T-helper 22 cell (primary cell): ENCODE results near the gene ATM.

Experiments
- DNase-seq: peaks from one replicate; pipeline ENCODE4 v3.0.0-alpha.2; 2020; ENCODE audit warnings: low read depth

ATM gene, protein sequence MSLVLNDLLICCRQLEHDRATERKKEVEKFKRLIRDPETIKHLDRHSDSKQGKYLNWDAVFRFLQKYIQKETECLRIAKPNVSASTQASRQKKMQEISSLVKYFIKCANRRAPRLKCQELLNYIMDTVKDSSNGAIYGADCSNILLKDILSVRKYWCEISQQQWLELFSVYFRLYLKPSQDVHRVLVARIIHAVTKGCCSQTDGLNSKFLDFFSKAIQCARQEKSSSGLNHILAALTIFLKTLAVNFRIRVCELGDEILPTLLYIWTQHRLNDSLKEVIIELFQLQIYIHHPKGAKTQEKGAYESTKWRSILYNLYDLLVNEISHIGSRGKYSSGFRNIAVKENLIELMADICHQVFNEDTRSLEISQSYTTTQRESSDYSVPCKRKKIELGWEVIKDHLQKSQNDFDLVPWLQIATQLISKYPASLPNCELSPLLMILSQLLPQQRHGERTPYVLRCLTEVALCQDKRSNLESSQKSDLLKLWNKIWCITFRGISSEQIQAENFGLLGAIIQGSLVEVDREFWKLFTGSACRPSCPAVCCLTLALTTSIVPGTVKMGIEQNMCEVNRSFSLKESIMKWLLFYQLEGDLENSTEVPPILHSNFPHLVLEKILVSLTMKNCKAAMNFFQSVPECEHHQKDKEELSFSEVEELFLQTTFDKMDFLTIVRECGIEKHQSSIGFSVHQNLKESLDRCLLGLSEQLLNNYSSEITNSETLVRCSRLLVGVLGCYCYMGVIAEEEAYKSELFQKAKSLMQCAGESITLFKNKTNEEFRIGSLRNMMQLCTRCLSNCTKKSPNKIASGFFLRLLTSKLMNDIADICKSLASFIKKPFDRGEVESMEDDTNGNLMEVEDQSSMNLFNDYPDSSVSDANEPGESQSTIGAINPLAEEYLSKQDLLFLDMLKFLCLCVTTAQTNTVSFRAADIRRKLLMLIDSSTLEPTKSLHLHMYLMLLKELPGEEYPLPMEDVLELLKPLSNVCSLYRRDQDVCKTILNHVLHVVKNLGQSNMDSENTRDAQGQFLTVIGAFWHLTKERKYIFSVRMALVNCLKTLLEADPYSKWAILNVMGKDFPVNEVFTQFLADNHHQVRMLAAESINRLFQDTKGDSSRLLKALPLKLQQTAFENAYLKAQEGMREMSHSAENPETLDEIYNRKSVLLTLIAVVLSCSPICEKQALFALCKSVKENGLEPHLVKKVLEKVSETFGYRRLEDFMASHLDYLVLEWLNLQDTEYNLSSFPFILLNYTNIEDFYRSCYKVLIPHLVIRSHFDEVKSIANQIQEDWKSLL (N-terminal part only)

GRCh38 chr11:108222574-108223347, at the start of gene ATM, which contains the start of gene NPAT:
Gene ATM, plus strand, starts transcription at chr11:108223067. Its CDS starts 4,558 bp downstream, at chr11:108227625.
Gene NPAT, minus strand, starts transcription at chr11:108222638. Its CDS starts 102 bp downstream, at chr11:108222536.
- DNase-seq: peak; percentile 99

DNA sequence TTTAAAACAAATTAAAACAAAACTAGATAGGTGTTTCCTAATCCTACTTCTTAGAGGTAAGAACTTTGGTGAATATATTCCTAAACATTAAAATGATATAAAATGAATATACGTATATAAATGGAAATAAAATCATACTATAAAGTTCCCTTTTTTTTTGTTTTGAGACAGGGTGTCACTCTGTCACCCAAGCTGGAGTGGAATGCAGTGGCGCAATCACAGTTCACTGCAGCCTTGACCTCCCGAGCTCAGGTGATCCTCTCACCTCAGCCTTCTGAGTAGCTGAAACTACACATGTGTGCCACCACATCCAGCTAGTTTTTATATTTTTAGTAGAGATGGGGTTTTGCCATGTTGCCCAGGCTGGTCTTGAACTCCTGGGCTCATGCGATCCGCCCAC, 45.3 kb upstream of the ATM start:
- DNase-seq: no peak

DNA sequence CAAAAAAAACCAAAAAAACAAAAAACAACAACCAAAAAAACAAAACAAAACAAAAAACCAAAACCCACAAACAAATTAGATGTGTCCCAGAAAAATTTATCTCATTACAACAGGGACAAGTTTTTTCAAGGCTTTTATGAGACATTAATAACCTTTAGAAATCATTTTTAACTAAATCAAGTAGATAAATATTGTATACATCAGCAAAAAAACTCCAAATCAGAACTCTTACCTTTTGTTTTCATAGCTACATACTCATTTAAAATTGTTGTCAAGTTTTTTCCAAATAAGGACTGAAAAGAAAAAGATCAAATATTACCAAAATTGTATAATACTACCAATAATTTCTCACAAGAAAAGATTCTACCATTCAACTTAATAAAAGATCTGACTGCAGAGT, 29.1 kb upstream of the ATM start:
- no peak for DNase-seq

DNA sequence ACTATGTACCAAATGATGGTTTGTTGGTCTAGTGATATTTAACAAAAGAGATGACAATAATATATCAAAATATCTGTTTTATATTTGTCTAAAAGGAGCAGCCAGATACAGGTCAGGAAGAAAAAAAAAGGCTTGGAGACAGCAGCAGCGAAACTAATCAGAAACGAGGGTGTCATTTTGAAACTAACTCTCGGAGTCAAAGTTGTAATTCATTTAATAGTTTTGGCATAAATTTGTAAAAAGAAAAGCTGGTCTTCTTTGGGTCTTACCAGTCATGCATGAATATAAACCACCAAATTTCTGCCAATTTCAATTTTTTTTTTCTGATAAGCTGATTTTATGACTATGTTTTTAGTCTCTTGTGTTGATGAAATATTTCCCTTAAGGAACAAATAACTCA, 26.0 kb upstream of the ATM start:
- DNase-seq: no peak

- DNase-seq: no peak
Measured at GRCh38 chr11:108197351-108197750, 25.5 kb upstream of the ATM start.

DNA sequence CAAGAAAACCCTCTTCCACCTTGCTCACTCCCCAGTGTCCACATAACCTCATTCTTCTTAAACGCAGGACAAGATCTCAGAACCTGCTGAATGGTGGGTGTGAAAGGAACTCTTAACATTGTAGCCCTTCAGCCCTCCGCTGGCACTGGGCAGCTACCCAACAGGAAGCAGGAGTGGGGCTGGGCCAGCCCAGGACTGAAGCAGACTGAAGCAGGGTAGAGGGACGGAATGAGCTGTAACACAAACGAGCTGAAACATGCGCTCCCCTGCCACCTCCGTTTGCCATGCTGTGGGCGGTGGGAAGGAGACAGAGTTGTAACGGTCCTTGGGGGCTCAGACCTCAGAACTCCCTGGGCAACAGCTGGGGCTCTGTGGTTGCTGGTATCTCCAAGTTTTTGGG, 24.0 kb upstream of the ATM start:
- DNase-seq: no peak

DNA sequence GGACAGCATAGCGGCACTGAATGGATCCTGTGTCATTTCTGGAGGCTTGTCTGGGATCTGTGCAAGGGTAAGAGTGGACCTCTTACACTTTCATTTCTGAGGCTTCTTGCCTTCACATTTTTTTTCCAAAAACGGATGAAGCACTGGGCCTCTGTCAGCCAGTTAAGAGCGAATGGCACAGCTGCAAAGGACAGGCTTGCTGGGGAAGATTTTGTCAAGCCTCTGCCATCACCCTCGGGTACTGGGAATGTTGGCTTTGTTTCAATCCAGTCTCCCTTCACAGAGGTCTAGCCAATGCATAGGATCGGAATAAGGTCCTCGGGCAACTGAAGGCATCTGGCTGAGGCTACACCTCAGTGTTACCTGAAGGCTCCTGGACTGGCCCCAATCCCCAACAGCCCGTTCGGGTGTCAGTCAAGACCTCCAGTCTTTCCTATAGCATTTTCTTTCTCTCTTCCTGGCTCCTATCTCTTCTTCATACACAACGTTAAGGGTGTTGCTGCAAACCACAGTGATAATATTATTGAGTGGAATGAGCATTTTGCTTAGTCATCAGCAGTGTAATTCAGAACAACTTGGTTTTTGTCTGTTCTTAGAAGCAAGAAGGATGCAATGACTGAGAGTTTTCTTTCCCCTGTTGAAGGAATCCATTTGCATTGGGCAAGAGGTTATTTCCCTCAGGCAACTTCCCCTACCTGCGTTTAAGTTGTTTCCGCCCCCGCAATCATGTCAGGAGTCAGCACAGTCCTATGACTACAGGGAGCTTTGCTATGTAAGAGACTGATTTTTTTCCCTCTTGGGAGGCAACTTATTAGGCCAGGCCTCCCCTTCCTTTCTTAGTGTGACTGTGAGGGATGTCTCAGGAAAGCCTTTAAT, 23.2 kb upstream of the ATM start:
- no peak for DNase-seq

GRCh38 chr11:108203075-108203474, 19.8 kb upstream of the ATM start:
- no peak for DNase-seq

DNA sequence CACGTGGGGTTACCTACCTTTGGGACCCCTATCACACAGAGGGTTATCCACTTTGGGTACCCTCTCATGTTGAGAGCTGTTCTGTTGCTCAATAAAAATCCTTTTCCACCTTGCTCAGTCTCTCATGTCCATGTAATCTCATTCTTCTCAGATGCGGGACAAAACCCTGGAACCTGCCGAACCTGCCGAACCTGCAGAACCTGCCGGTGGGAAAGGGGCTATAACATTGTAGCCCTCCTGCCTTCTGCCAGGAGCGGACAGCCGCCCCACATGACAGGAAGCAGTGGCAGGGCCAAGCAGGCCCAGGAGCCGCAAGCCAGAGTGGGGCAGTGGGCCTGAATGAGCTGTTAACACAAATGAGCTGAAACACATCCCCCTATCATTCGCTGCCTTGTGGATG, 18.5 kb upstream of the ATM start:
- no peak for DNase-seq

GRCh38 chr11:108204929-108205499, 17.9 kb upstream of the ATM start:
- DNase-seq: no peak

GRCh38 chr11:108206171-108206570, 16.7 kb upstream of the ATM start:
- DNase-seq: no peak

- no peak for DNase-seq
Measured at GRCh38 chr11:108206969-108207682, 15.7 kb upstream of the ATM start.

GRCh38 chr11:108207683-108208060, 15.2 kb upstream of the ATM start:
- no peak for DNase-seq

- no peak for DNase-seq
Measured at GRCh38 chr11:108210441-108210840, 12.4 kb upstream of the ATM start.

DNA sequence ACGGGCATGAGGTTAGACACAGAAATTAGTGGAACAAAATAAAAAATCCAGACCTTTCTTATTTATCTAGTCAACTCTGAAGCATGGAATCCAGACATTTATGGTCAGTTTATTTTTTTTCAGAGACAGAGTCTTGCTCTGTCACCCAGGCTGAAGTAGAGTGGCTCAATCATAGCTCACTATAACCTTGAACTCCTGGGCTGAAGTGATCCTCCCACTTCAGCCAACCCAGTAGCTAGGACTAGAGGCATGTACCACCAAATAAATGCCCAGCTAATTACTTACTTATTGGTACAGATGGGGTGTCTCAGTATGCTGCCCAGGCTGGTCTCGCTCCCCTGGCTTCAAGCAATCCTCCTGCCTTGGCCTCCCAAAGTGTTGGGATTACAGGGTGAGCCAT, 9.1 kb upstream of the ATM start:
- no peak for DNase-seq

- DNase-seq: no peak
Measured at GRCh38 chr11:108216988-108217387, 5.9 kb upstream of the ATM start.

GRCh38 chr11:108218455-108218854, 4.4 kb upstream of the ATM start:
- DNase-seq: no peak

DNA sequence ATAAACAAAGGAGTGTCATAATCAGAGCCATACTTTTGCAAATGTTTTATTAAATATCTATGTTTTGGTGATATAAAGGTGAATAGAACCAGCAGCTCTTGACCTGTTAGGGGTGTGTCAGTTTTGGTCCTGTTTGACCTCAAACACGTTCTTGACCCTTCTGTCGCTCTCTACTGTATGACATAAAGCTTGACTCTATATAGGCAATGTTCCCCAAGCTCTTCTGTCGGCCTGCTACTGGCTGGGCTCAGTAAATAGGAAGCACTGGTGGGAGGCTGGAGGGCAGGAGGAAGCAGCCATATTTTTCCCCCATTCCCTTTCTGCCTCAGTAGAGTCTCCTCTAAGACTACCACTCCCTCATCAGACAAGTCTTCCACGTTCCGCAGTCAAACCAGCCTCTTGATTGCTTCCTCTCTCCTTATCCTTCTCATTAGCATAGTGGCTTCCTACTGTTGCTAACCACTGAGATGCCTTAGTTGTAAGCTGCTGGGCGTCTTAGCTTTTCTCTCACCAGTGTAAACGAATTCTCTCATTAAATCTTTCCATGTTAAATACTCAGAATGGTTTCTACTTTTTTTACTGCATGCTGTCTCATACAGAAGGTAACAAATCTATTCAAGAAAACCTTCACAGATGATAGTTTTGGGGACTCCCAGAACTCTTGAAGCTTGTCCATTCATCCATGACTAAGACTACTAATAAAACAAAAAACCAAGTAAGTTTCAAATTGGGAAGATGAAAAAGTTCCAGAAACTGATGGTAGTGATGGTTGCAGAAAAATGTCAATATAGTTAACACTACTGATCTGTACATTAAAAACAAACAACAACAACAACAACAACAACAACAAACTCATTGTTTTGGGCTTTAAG, 3.7 kb upstream of the ATM start:
- DNase-seq: no peak
